WTC11 (cell line): ENCODE results near the gene DAB1. TPM values are rescaled to one million over a fixed set of nuclear protein-coding genes. Genes with fewer than 3 reads are reported as not detected.

Source experiments
- ATAC-seq: fragments of 200-7000 bp; cut with Tn5 transposase; 2 replicates; pipeline ENCODE4 v1.10.0; 2021; ENCODE audit warnings: mild to moderate bottlenecking, moderate library complexity
- CTCF ChIA-PET: fragments of 300-600 bp; sonication (Branson Sonifier 250); formaldehyde crosslinking; loops from one replicate; lab custom pipeline; 2021; ENCODE audit warnings: antibody characterized with exemption; lab: Charles Lee
- POLR2A ChIA-PET: fragments of 350-600 bp; sonication (Branson Sonifier 250); formaldehyde crosslinking; loops from one replicate; lab custom pipeline; 2021; ENCODE audit warnings: antibody characterized with exemption; lab: Charles Lee
- DNase-seq: peaks from one replicate; pipeline ENCODE4 v3.0.0; 2021; ENCODE audit warnings: low spot score
- H3K27ac Mint-ChIP-seq: 2 replicates; pipeline ENCODE4 v1.8.0; 2021; ENCODE audit warnings: mixed read lengths
- H3K27me3 Mint-ChIP-seq: 2 replicates; pipeline ENCODE4 v1.8.0; 2021; ENCODE audit warnings: low read depth, mild to moderate bottlenecking, moderate library complexity, mixed read lengths
- H3K36me3 Mint-ChIP-seq: 2 replicates; pipeline ENCODE4 v1.8.0; 2021; ENCODE audit warnings: mixed read lengths
- H3K4me1 Mint-ChIP-seq: 2 replicates; pipeline ENCODE4 v1.8.0; 2022; ENCODE audit warnings: mixed read lengths
- H3K4me3 Mint-ChIP-seq: 2 replicates; pipeline ENCODE4 v1.8.0; 2021; ENCODE audit warnings: mild to moderate bottlenecking, moderate library complexity, mixed read lengths
- H3K9me3 Mint-ChIP-seq: 2 replicates; pipeline ENCODE4 v1.8.0; 2021; ENCODE audit warnings: mixed read lengths
- ATF1 ChIP-seq: sonication (generic); formaldehyde crosslinking; IDR thresholded peaks from 2 replicates; pipeline ENCODE4 v1.8.1; 2023; ENCODE audit warnings: mild to moderate bottlenecking, moderate library complexity, missing genetic modification reagents
- CREB1 ChIP-seq: sonication (generic); formaldehyde crosslinking; IDR thresholded peaks from 2 replicates; pipeline ENCODE4 v1.8.0; 2023; ENCODE audit warnings: mild to moderate bottlenecking, missing genetic modification reagents
- E2F5 ChIP-seq: sonication (generic); formaldehyde crosslinking; IDR thresholded peaks from 2 replicates; pipeline ENCODE4 v1.8.1; 2022; ENCODE audit warnings: mild to moderate bottlenecking, moderate library complexity, missing genetic modification reagents
- EMX1 ChIP-seq: fragments of 250-450 bp; sonication (Bioruptor Pico); IDR thresholded peaks from 2 replicates; pipeline ENCODE4 v1.8.0; 2021; ENCODE audit warnings: mild to moderate bottlenecking
- ETV6 ChIP-seq: sonication (generic); formaldehyde crosslinking; IDR thresholded peaks from 2 replicates; pipeline ENCODE4 v1.8.1; 2022; ENCODE audit warnings: mild to moderate bottlenecking, missing genetic modification reagents
- FOXJ3 ChIP-seq: sonication (generic); formaldehyde crosslinking; IDR thresholded peaks from 2 replicates; pipeline ENCODE4 v1.9.0; 2021; ENCODE audit warnings: missing genetic modification reagents, mild to moderate bottlenecking, borderline replicate concordance
- NFATC4 ChIP-seq: fragments of 250-450 bp; sonication (Bioruptor Pico); IDR thresholded peaks from 2 replicates; pipeline ENCODE4 v1.9.0; 2021; ENCODE audit warnings: mild to moderate bottlenecking
- NR2C2 ChIP-seq: sonication (generic); formaldehyde crosslinking; IDR thresholded peaks from 2 replicates; pipeline ENCODE4 v1.8.0; 2022; ENCODE audit warnings: mild to moderate bottlenecking, missing genetic modification reagents
- OVOL2 ChIP-seq: fragments of 250-450 bp; sonication (Bioruptor Pico); IDR thresholded peaks from 2 replicates; pipeline ENCODE4 v1.9.0; 2021; ENCODE audit warnings: mild to moderate bottlenecking, borderline replicate concordance
- SMAD3 ChIP-seq: sonication (generic); formaldehyde crosslinking; IDR thresholded peaks from 2 replicates; pipeline ENCODE4 v1.8.0; 2022; ENCODE audit warnings: missing genetic modification reagents, mild to moderate bottlenecking, borderline replicate concordance
- SMAD4 ChIP-seq: sonication (generic); formaldehyde crosslinking; IDR thresholded peaks from 2 replicates; pipeline ENCODE4 v1.8.0; 2022; ENCODE audit warnings: mild to moderate bottlenecking, missing genetic modification reagents
- ZBTB43 ChIP-seq: sonication (generic); formaldehyde crosslinking; IDR thresholded peaks from 2 replicates; pipeline ENCODE4 v1.8.1; 2023; ENCODE audit warnings: mild to moderate bottlenecking, missing genetic modification reagents
- ZNF232 ChIP-seq: sonication (generic); formaldehyde crosslinking; IDR thresholded peaks from 2 replicates; pipeline ENCODE4 v1.8.0; 2022; ENCODE audit warnings: mild to moderate bottlenecking, missing genetic modification reagents
- ZNF396 ChIP-seq: fragments of 250-450 bp; sonication (Bioruptor Pico); IDR thresholded peaks from 2 replicates; pipeline ENCODE4 v1.8.0; 2021; ENCODE audit warnings: mild to moderate bottlenecking, moderate library complexity, borderline replicate concordance
- ZNF512 ChIP-seq: sonication (generic); formaldehyde crosslinking; IDR thresholded peaks from 2 replicates; pipeline ENCODE4 v1.8.1; 2022; ENCODE audit warnings: missing genetic modification reagents, borderline replicate concordance
- total RNA-seq: library from RNA; stranded (reverse); gene quantifications from 3 replicates; pipeline ENCODE4 v1.2.3, GENCODE V29; 2021
- TF ChIP-seq, protein P1 (sequence below): sonication (generic); formaldehyde crosslinking; IDR thresholded peaks from 2 replicates; pipeline ENCODE4 v1.8.0; 2022; ENCODE audit warnings: missing genetic modification reagents
- TF ChIP-seq, protein P2 (sequence below): sonication (generic); formaldehyde crosslinking; conservative IDR thresholded peaks from 2 replicates; pipeline ENCODE4 v1.8.1; 2022; ENCODE audit warnings: mild to moderate bottlenecking, missing genetic modification reagents
- TF ChIP-seq, protein P3 (sequence below): sonication (generic); formaldehyde crosslinking; IDR thresholded peaks from 2 replicates; pipeline ENCODE4 v1.8.1; 2023; ENCODE audit warnings: mild to moderate bottlenecking, missing genetic modification reagents, moderate library complexity
- TF ChIP-seq, protein P4 (sequence below): sonication (generic); formaldehyde crosslinking; IDR thresholded peaks from 2 replicates; pipeline ENCODE4 v1.8.0; 2023; ENCODE audit warnings: mild to moderate bottlenecking, missing genetic modification reagents

Gene DAB1
- total RNA-seq, 1 experiment from 2014 or later, result 10.7 TPM

DNA sequence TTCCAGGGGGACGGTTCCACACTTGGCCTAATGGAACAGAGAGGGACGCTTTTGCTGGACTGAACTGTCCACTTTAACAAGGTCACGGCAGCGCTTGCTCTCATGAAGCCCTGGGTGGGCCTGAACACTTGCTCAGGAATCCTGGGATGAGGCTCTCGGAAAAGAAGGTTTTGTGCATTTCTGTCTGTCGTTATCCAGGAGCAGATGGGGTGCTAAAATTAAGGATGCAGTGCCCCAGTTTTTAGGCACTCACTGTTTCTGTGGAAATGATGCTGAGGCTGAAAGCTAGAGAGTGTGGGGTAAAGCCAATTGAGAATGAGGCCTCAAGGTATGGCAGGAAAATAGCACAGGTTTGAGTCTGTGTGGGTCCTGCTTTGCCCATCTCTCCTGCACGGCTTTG, 111.0 kb downstream of the DAB1 start:
- no peak for TF ChIP-seq FOXJ3 (CRISPR knock-in tag)
- TF ChIP-seq CREB1, result no peak
- no peak for TF ChIP-seq E2F5 (CRISPR knock-in tag)
- TF ChIP-seq ZNF396 (CRISPR knock-in tag), result no peak
- TF ChIP-seq, protein P1, sequence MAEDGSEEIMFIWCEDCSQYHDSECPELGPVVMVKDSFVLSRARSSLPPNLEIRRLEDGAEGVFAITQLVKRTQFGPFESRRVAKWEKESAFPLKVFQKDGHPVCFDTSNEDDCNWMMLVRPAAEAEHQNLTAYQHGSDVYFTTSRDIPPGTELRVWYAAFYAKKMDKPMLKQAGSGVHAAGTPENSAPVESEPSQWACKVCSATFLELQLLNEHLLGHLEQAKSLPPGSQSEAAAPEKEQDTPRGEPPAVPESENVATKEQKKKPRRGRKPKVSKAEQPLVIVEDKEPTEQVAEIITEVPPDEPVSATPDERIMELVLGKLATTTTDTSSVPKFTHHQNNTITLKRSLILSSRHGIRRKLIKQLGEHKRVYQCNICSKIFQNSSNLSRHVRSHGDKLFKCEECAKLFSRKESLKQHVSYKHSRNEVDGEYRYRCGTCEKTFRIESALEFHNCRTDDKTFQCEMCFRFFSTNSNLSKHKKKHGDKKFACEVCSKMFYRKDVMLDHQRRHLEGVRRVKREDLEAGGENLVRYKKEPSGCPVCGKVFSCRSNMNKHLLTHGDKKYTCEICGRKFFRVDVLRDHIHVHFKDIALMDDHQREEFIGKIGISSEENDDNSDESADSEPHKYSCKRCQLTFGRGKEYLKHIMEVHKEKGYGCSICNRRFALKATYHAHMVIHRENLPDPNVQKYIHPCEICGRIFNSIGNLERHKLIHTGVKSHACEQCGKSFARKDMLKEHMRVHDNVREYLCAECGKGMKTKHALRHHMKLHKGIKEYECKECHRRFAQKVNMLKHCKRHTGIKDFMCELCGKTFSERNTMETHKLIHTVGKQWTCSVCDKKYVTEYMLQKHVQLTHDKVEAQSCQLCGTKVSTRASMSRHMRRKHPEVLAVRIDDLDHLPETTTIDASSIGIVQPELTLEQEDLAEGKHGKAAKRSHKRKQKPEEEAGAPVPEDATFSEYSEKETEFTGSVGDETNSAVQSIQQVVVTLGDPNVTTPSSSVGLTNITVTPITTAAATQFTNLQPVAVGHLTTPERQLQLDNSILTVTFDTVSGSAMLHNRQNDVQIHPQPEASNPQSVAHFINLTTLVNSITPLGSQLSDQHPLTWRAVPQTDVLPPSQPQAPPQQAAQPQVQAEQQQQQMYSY (CRISPR knock-in tag), result no peak
- TF ChIP-seq EMX1 (CRISPR knock-in tag), result no peak
- TF ChIP-seq ETV6 (CRISPR knock-in tag), result no peak
- peaks cover 5% of the 10 kb centered on the region for H3K4me1 Mint-ChIP-seq
- H3K9me3 Mint-ChIP-seq, result peaks cover 6% of the 10 kb centered on the region
- DNase-seq, result no peak
- ATAC-seq, result no peak
- H3K27me3 Mint-ChIP-seq, result no peaks in the 10 kb centered on the region
- ChIA-PET CTCF (no interaction called here), POLR2A (no interaction called here)
- H3K36me3 Mint-ChIP-seq, result peaks cover 6% of the 10 kb centered on the region
- no peak overlapping the region for H3K4me3 Mint-ChIP-seq
- no peak overlapping the region for H3K27ac Mint-ChIP-seq

DNA sequence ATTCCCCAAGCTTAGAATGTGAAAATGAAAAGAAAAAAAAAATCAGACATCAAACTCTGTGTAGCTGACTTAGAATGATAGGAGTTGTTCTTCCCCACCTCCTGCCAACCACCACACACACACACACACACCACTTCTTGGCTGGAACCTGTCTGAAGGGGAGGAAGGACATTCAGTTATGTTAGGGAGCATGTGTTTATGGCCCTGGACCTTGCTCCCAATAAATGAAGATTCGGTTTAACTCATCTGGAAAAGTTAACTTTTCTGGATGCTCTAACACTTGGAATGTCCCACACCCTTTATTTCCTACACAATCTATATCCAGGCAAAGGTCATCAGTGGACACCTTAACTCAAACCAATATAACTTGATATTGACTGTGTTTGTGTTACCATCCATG, 112.4 kb downstream of the DAB1 start:
- Mint-ChIP-seq H3K4me3 (no peak overlapping the region), H3K4me1 (peaks cover 13% of the 10 kb centered on the region), H3K27ac (no peak overlapping the region), H3K36me3 (no peaks in the 10 kb centered on the region), H3K27me3 (no peaks in the 10 kb centered on the region), H3K9me3 (peaks cover 7% of the 10 kb centered on the region)
- no peak for ATAC-seq
- TF ChIP-seq, protein P2, sequence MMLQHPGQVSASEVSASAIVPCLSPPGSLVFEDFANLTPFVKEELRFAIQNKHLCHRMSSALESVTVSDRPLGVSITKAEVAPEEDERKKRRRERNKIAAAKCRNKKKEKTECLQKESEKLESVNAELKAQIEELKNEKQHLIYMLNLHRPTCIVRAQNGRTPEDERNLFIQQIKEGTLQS (CRISPR knock-in tag), result no peak
- TF ChIP-seq SMAD3 (CRISPR knock-in tag) (no peak), ZBTB43 (CRISPR knock-in tag) (no peak), SMAD4 (no peak), OVOL2 (CRISPR knock-in tag) (no peak), NFATC4 (no peak), ZNF232 (CRISPR knock-in tag) (no peak), ATF1 (CRISPR knock-in tag) (no peak), NR2C2 (CRISPR knock-in tag) (no peak), E2F5 (CRISPR knock-in tag) (no peak), ZNF512 (CRISPR knock-in tag) (no peak), EMX1 (CRISPR knock-in tag) (no peak)
- TF ChIP-seq, protein P3, sequence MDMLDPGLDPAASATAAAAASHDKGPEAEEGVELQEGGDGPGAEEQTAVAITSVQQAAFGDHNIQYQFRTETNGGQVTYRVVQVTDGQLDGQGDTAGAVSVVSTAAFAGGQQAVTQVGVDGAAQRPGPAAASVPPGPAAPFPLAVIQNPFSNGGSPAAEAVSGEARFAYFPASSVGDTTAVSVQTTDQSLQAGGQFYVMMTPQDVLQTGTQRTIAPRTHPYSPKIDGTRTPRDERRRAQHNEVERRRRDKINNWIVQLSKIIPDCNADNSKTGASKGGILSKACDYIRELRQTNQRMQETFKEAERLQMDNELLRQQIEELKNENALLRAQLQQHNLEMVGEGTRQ (CRISPR knock-in tag), result no peak
- TF ChIP-seq, protein P4, sequence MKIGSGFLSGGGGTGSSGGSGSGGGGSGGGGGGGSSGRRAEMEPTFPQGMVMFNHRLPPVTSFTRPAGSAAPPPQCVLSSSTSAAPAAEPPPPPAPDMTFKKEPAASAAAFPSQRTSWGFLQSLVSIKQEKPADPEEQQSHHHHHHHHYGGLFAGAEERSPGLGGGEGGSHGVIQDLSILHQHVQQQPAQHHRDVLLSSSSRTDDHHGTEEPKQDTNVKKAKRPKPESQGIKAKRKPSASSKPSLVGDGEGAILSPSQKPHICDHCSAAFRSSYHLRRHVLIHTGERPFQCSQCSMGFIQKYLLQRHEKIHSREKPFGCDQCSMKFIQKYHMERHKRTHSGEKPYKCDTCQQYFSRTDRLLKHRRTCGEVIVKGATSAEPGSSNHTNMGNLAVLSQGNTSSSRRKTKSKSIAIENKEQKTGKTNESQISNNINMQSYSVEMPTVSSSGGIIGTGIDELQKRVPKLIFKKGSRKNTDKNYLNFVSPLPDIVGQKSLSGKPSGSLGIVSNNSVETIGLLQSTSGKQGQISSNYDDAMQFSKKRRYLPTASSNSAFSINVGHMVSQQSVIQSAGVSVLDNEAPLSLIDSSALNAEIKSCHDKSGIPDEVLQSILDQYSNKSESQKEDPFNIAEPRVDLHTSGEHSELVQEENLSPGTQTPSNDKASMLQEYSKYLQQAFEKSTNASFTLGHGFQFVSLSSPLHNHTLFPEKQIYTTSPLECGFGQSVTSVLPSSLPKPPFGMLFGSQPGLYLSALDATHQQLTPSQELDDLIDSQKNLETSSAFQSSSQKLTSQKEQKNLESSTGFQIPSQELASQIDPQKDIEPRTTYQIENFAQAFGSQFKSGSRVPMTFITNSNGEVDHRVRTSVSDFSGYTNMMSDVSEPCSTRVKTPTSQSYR (CRISPR knock-in tag), result no peak
- DNase-seq, result no peak
- ChIA-PET CTCF (no interaction called here), POLR2A (no interaction called here)
